Heart left ventricle (tissue), 16 donors: ENCODE results near the gene HYAL1. TPM values are rescaled to one million over a fixed set of nuclear protein-coding genes. Genes with fewer than 3 reads are reported as not detected.

Source experiments
- ATAC-seq, 4 donors: fragments of 200-7000 bp; cut with Tn5 transposase; one replicate each; pipeline ENCODE4 v1.9.1; 2020 to 2022; ENCODE audit warnings: moderate library complexity in 4 of 4, mild to moderate bottlenecking in 3 of 4, moderate number of reproducible peaks in 1 of 4
- DNase-seq, 5 donors: peaks; one replicate each; pipeline ENCODE4 v3.0.0-alpha.2; 2020
- H3K27ac ChIP-seq, 12 donors: fragments of 200-600 bp; sonication (generic) in 4 of 12; one replicate each; pipeline versions ENCODE4 v1.5.0 to v1.8.0; 2016 to 2022; ENCODE audit warnings: mild to moderate bottlenecking in 2 of 12
- H3K27me3 ChIP-seq, 9 donors: fragments of 200-600 bp; sonication (generic) in 2 of 9; one replicate each; pipeline versions ENCODE4 v1.5.1 to v1.8.0; 2016 to 2022; ENCODE audit warnings: mild to moderate bottlenecking in 3 of 9
- H3K36me3 ChIP-seq, 9 donors: fragments of 200-600 bp; sonication (generic) in 2 of 9; one replicate each; pipeline versions ENCODE4 v1.5.0 to v1.8.0; 2018 to 2022; ENCODE audit warnings: mild to moderate bottlenecking in 2 of 9
- H3K4me1 ChIP-seq, 12 donors: fragments of 200-600 bp; sonication (generic) in 4 of 12; one replicate each; pipeline versions ENCODE4 v1.5.0 to v1.8.0; 2016 to 2022; ENCODE audit warnings: mild to moderate bottlenecking in 3 of 12
- H3K4me3 ChIP-seq, 12 donors: fragments of 200-600 bp; sonication (generic) in 4 of 12; one replicate each; pipeline versions ENCODE4 v1.5.0 to v1.8.0; 2017 to 2022; ENCODE audit warnings: mild to moderate bottlenecking in 9 of 12, moderate library complexity in 4 of 12
- H3K9me3 ChIP-seq, 12 donors: fragments of 200-600 bp; sonication (generic) in 4 of 12; one replicate each; pipeline versions ENCODE4 v1.5.0 to v1.8.0; 2016 to 2022; ENCODE audit warnings: mild to moderate bottlenecking in 1 of 12
- POLR2A ChIP-seq, 2 donors: fragments of 450-650 bp; IDR thresholded peaks; one replicate each; pipeline ENCODE4 v1.6.1; 2017; ENCODE audit warnings: antibody characterized with exemption in 2 of 2, mild to moderate bottlenecking in 2 of 2, moderate library complexity in 2 of 2
- WGBS, 4 donors: extraction: QIAGEN DNeasy Blood & Tissue Kit in 2 of 4; methylation state at CpG; one replicate each; pipeline versions ENCODE4 v1.1.5 to v1.1.7; 2013 to 2018; 5-methylcytosine and 5-hydroxymethylcytosine counted together
- intact Hi-C, 10 donors: fragments of 100-400 bp; cut with DNase I; formaldehyde crosslinking; loops; one replicate each; pipeline versions ENCODE4 v1.11.1 to v1.14.2; 2022
- polyA plus RNA-seq, 2 donors: library from polyadenylated mRNA; stranded (reverse); fragments of 200-250 nt; gene quantifications; one replicate each; pipeline ENCODE4 v1.2.3, GENCODE V29; 2013
- total RNA-seq, 9 donors: library from RNA; depleted of rRNA in 2 of 9; stranded (reverse); fragments of >200 nt in 2 of 9; fragmentation: NEBNext Ultra II Directional in 3 of 9; extraction: Animal tissue kit (Norgen Biotek cat#: 25700) in 3 of 9; gene quantifications; one replicate each; pipeline versions ENCODE4 v1.1.0 to v1.2.4, GENCODE V29; 2016 to 2023
- TF ChIP-seq, protein P1 (sequence below), 12 donors: fragments of 200-600 bp; sonication (generic) in 4 of 12; IDR thresholded peaks; one replicate each; pipeline versions ENCODE4 v1.5.0 to v1.8.0; 2018 to 2022; ENCODE audit warnings: antibody characterized with exemption in 12 of 12, mild to moderate bottlenecking in 5 of 12
- donor health status: ischemic (EF 13 %, LVEDD 7.1; RV severe dilation, severe dysfunction).
- donor health status: healthy with polysubstance abuse.
- donor health status: DM: no; HTN: yes; CAD: no.
- donor health status: DM: no; HTN: no; CAD: no.
- donor health status: ischemic (EF 25% LVEDD 6.9; RV normal size, moderate dysfunction).
- donor health status: ischemic (EF 25% LVEDD 5.7; RV mildly dilated, moderate dysfunction).
- donor health status: healthy.
- donor health status: DM: yes; HTN: yes; CAD: no.
- donor health status: ischemic (EF 35%, LVEDD 5.7; RV mildly dilated, moderate dysfunction).
- donor health status: nonischemic (EF 11% LVEDD 7.7; RV severe dilation, severe dysfunction).
- donor health status: DM: yes; HTN: yes; CAD: no.
- donor health status: PGD.
- donor health status: ischemic (EF 29% LVEDD 5.4; RV normal size, mild dysfunction).
- donor health status: nonischemic (EF 23%, LVEDD 6.1; RV moderate dilation, normal function).

HYAL1 gene
- total and polyA plus RNA-seq, 11 donors: 36.9 to 99.7 (median 57.8) TPM

GRCh38 chr3:50255251-50255615, 48.1 kb downstream of the HYAL1 start:
- no peak for ATAC-seq
- Histone ChIP-seq H3K4me3 (peak overlapping the region in 2 of 12 donors; percentile 7 to 11), H3K4me1 (peaks cover 0 to 87% (median 62%) of the 10 kb centered on the region in 12 donors), H3K27ac (peak overlapping the region; percentile 69 to 99 (median 92)), H3K27me3 (no peaks in the 10 kb centered on the region), H3K36me3 (peaks cover 0 to 94% (median 56%) of the 10 kb centered on the region in 9 donors), H3K9me3 (peaks cover 0 to 6% (median 0%) of the 10 kb centered on the region in 12 donors)
- 63 to 85% (median 75%) methylated on average over 8 to 9 of the region's 9 CpGs for WGBS, 4 donors
- DNase-seq: no peak
- intact Hi-C loops: loop anchor here in 1 of 10 donors (10.0 kb wide), 1 partner anchor 70 kb away; the partner anchor contains the start of genes HYAL2 and TUSC2
- TF ChIP-seq, protein P1, sequence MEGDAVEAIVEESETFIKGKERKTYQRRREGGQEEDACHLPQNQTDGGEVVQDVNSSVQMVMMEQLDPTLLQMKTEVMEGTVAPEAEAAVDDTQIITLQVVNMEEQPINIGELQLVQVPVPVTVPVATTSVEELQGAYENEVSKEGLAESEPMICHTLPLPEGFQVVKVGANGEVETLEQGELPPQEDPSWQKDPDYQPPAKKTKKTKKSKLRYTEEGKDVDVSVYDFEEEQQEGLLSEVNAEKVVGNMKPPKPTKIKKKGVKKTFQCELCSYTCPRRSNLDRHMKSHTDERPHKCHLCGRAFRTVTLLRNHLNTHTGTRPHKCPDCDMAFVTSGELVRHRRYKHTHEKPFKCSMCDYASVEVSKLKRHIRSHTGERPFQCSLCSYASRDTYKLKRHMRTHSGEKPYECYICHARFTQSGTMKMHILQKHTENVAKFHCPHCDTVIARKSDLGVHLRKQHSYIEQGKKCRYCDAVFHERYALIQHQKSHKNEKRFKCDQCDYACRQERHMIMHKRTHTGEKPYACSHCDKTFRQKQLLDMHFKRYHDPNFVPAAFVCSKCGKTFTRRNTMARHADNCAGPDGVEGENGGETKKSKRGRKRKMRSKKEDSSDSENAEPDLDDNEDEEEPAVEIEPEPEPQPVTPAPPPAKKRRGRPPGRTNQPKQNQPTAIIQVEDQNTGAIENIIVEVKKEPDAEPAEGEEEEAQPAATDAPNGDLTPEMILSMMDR (IDR thresholded peaks at IDR 0.05): no peak
- TF ChIP-seq POLR2A (IDR thresholded peaks at IDR 0.05): no peak

GRCh38 chr3:50254577-50255250, 48.7 kb downstream of the HYAL1 start:
- peaks cover 0 to 90% (median 66%) of the 10 kb centered on the region in 12 donors for H3K4me1 ChIP-seq
- intact Hi-C loops: loop anchor here in 2 of 10 donors (5.0 to 10.0 kb wide), 2 partner anchors 48 to 70 kb away; partner anchors contain the start of genes HYAL1 (in 1 of the 2), HYAL2 (in 1 of the 2) and TUSC2 (in 1 of the 2)
- H3K4me3 ChIP-seq: peak overlapping the region in 2 of 12 donors; percentile 7 to 11
- WGBS, 4 donors: 60 to 65% (median 62%) methylated on average over 7 to 8 of the region's 8 CpGs
- H3K9me3 ChIP-seq: peaks cover 0 to 6% (median 0%) of the 10 kb centered on the region in 12 donors
- ATAC-seq (peak; percentile 50 to 84 (median 58)), DNase-seq (peak; percentile 78 to 88 (median 86))
- H3K27ac ChIP-seq: peak overlapping the region; percentile 82 to 99 (median 92)
- H3K36me3 ChIP-seq: peaks cover 0 to 98% (median 56%) of the 10 kb centered on the region in 9 donors
- no peaks in the 10 kb centered on the region for H3K27me3 ChIP-seq
- TF ChIP-seq POLR2A (IDR thresholded peaks at IDR 0.05): peak in 1 of 2 donors; percentile 38
- TF ChIP-seq, protein P1 (IDR thresholded peaks at IDR 0.05): no peak

DNA sequence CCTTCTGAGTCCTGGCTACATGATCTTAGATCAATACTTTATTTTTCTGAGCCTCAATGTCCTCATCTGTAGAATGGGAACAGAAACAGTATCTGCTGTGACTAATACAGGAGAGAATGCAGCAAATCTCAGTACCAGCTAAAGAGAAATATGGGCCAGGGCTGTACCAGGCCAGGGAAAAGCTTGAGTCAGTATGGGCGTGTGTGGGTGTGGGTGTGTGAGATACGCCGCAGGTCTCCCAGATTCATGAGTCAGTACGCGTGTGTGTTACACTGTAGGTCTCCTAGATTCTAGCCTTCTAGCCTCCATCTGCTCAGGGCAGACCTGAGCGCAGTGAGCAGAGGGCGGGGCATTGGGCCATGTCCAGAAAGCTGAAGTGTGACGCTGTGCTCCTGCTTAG, 52.2 kb downstream of the HYAL1 start:
- no peaks in the 10 kb centered on the region for H3K27me3 ChIP-seq

DNA sequence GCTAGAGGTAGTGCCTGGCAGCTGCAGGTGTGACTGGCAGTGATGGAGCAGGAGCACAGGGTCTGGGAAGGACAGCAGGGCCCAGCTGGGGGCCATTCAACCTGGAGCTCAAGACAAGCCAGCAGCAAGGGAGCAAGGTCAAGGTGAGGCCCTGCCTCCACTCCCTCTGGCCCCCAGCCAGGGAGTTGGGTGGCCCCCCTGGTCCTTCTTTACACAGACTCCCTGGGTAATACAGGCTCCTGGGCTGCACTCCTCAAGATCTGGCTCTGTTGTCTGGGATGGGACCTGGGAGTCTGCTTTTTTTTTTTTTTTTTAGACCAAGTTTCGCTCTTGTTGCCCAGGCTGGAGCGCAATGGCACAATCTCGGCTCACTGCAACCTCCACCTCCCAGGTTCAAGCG, 52.9 kb downstream of the HYAL1 start:
- DNase-seq: no peak
- Histone ChIP-seq H3K36me3 (peaks cover 0 to 84% (median 29%) of the 10 kb centered on the region in 9 donors), H3K4me1 (peaks cover 17 to 100% (median 91%) of the 10 kb centered on the region in 12 donors), H3K4me3 (no peak overlapping the region), H3K27ac (peak overlapping the region in 11 of 12 donors; percentile 85 to 99 (median 94)), H3K9me3 (no peaks in the 10 kb centered on the region), H3K27me3 (no peaks in the 10 kb centered on the region)
- WGBS, 4 donors: 87 to 97% (median 92%) methylated on average over 4 of the region's 4 CpGs
- intact Hi-C loops: loop anchor here in 2 of 10 donors (5.0 to 10.0 kb wide), 2 partner anchors 52 to 74 kb away; partner anchors contain the start of genes HYAL1 (in 1 of the 2), HYAL2 (in 1 of the 2) and TUSC2 (in 1 of the 2)
- TF ChIP-seq POLR2A (IDR thresholded peaks at IDR 0.05): no peak
- TF ChIP-seq, protein P1 (IDR thresholded peaks at IDR 0.05): no peak
- no peak for ATAC-seq

More for the DNA sequence above, 52.2 kb downstream of the HYAL1 start:
- peaks cover 0 to 87% (median 34%) of the 10 kb centered on the region in 9 donors for H3K36me3 ChIP-seq
- TF ChIP-seq POLR2A (IDR thresholded peaks at IDR 0.05): no peak
- intact Hi-C loops: loop anchor here in 2 of 10 donors (5.0 to 10.0 kb wide), 2 partner anchors 51 to 74 kb away; partner anchors contain the start of genes HYAL1 (in 1 of the 2), HYAL2 (in 1 of the 2) and TUSC2 (in 1 of the 2)
- 70 to 85% (median 76%) methylated on average over 7 to 8 of the region's 8 CpGs for WGBS, 4 donors
- ATAC-seq (no peak), DNase-seq (no peak)
- peak overlapping the region; percentile 37 to 99 (median 94) for H3K27ac ChIP-seq
- H3K4me1 ChIP-seq: peaks cover 17 to 98% (median 90%) of the 10 kb centered on the region in 12 donors
- no peaks in the 10 kb centered on the region for H3K9me3 ChIP-seq
- no peak overlapping the region for H3K4me3 ChIP-seq

Other genes with a start within 250 kb of the HYAL1 start
- 10 to 100 TPM; 37.4 to 77.3 (median 55.8) TPM for gene RBM5, start 214.7 kb downstream of the HYAL1 start, total RNA-seq
- 10 to 100 TPM; 32.5 to 50.2 TPM for gene RBM5, start 214.7 kb downstream of the HYAL1 start, polyA plus RNA-seq
- 10 to 100 TPM in 6 of 9 donors, 1 to 10 TPM in 3; 6.1 to 94.1 (median 11.3) TPM for gene SEMA3F, start 148.2 kb downstream of the HYAL1 start, total RNA-seq
- 10 to 100 TPM in 1 of 2 donors, 1 to 10 TPM in 1; 9.3 to 23.9 TPM for gene SEMA3F, start 148.2 kb downstream of the HYAL1 start, polyA plus RNA-seq
- under 1 TPM in 1 of 9 donors, not detected in 8; 0.40 TPM for gene GNAT1, start 112.0 kb downstream of the HYAL1 start, total RNA-seq
- not detected for gene GNAT1, start 112.0 kb downstream of the HYAL1 start, polyA plus RNA-seq
- 10 to 100 TPM in 3 of 9 donors, 1 to 10 TPM in 6; 3.6 to 14.8 (median 8.4) TPM for gene SLC38A3, start 98.3 kb downstream of the HYAL1 start, total RNA-seq
- 1 to 10 TPM; 1.0 to 8.8 TPM for gene SLC38A3, start 98.3 kb downstream of the HYAL1 start, polyA plus RNA-seq
- 100 to 1,000 TPM; 106 to 365 (median 140) TPM for gene GNAI2, start 67.4 kb downstream of the HYAL1 start, total RNA-seq
- 100 to 1,000 TPM in 1 of 2 donors, 10 to 100 TPM in 1; 93.2 to 180 TPM for gene GNAI2, start 67.4 kb downstream of the HYAL1 start, polyA plus RNA-seq
- gene SEMA3B, start 34.4 kb downstream of the HYAL1 start, total RNA-seq: 10 to 100 TPM; 12.9 to 60.1 (median 17.8) TPM
- 10 to 100 TPM; 21.1 to 37.5 TPM for gene SEMA3B, start 34.4 kb downstream of the HYAL1 start, polyA plus RNA-seq
- gene LSMEM2, start 24.5 kb downstream of the HYAL1 start, total RNA-seq: 10 to 100 TPM in 8 of 9 donors, 1 to 10 TPM in 1; 8.8 to 68.3 (median 31.5) TPM
- 10 to 100 TPM in 1 of 2 donors, 1 to 10 TPM in 1; 1.3 to 29.7 TPM for gene LSMEM2, start 24.5 kb downstream of the HYAL1 start, polyA plus RNA-seq
- gene IFRD2, start 11.1 kb downstream of the HYAL1 start, total RNA-seq: 10 to 100 TPM; 47.5 to 94.9 (median 61.4) TPM
- gene IFRD2, start 11.1 kb downstream of the HYAL1 start, polyA plus RNA-seq: 100 to 1,000 TPM in 1 of 2 donors, 10 to 100 TPM in 1; 80.5 to 106 TPM
- gene HYAL3, start 4.2 kb downstream of the HYAL1 start, total RNA-seq: 1 to 10 TPM; 1.0 to 3.2 (median 1.6) TPM
- 1 to 10 TPM; 2.1 to 3.1 TPM for gene HYAL3, start 4.2 kb downstream of the HYAL1 start, polyA plus RNA-seq
- gene NAA80, start 4.2 kb downstream of the HYAL1 start, total RNA-seq: 10 to 100 TPM in 4 of 9 donors, 1 to 10 TPM in 5; 8.0 to 13.9 (median 9.8) TPM
- 10 to 100 TPM in 1 of 2 donors, 1 to 10 TPM in 1; 5.0 to 10.4 TPM for gene NAA80, start 4.2 kb downstream of the HYAL1 start, polyA plus RNA-seq
- 100 to 1,000 TPM in 2 of 9 donors, 10 to 100 TPM in 7; 24.0 to 234 (median 48.5) TPM for gene HYAL2, start 19.2 kb upstream of the HYAL1 start, total RNA-seq
- 100 to 1,000 TPM in 1 of 2 donors, 10 to 100 TPM in 1; 52.2 to 119 TPM for gene HYAL2, start 19.2 kb upstream of the HYAL1 start, polyA plus RNA-seq
- 10 to 100 TPM; 24.5 to 34.9 (median 29.0) TPM for gene TUSC2, start 24.6 kb upstream of the HYAL1 start, total RNA-seq
- gene TUSC2, start 24.6 kb upstream of the HYAL1 start, polyA plus RNA-seq: 10 to 100 TPM; 27.6 to 68.1 TPM
- 10 to 100 TPM in 7 of 9 donors, 1 to 10 TPM in 2; 7.9 to 25.5 (median 11.4) TPM for gene RASSF1, start 37.3 kb upstream of the HYAL1 start, total RNA-seq
- gene RASSF1, start 37.3 kb upstream of the HYAL1 start, polyA plus RNA-seq: 10 to 100 TPM; 14.2 to 58.6 TPM
- gene ZMYND10, start 42.2 kb upstream of the HYAL1 start, total RNA-seq: 1 to 10 TPM in 2 of 9 donors, under 1 TPM in 2, not detected in 5; 0.49 to 1.4 (median 1.0) TPM
- under 1 TPM; 0.15 to 0.29 TPM for gene ZMYND10, start 42.2 kb upstream of the HYAL1 start, polyA plus RNA-seq
- 10 to 100 TPM; 12.0 to 18.4 (median 15.3) TPM for gene NPRL2, start 47.2 kb upstream of the HYAL1 start, total RNA-seq
- 10 to 100 TPM; 14.4 to 19.0 TPM for gene NPRL2, start 47.2 kb upstream of the HYAL1 start, polyA plus RNA-seq
- gene CYB561D2, start 47.3 kb upstream of the HYAL1 start, total RNA-seq: 10 to 100 TPM in 2 of 9 donors, 1 to 10 TPM in 7; 4.9 to 16.5 (median 7.8) TPM
- 10 to 100 TPM in 1 of 2 donors, 1 to 10 TPM in 1; 6.7 to 18.6 TPM for gene CYB561D2, start 47.3 kb upstream of the HYAL1 start, polyA plus RNA-seq
- 10 to 100 TPM; 20.5 to 56.4 (median 28.9) TPM for gene TMEM115, start 55.9 kb upstream of the HYAL1 start, total RNA-seq
- 10 to 100 TPM; 21.6 to 57.3 TPM for gene TMEM115, start 55.9 kb upstream of the HYAL1 start, polyA plus RNA-seq
- gene CACNA2D2, start 200.1 kb upstream of the HYAL1 start, total RNA-seq: 1 to 10 TPM in 8 of 9 donors, under 1 TPM in 1; 0.95 to 3.6 (median 2.7) TPM
- gene CACNA2D2, start 200.1 kb upstream of the HYAL1 start, polyA plus RNA-seq: 1 to 10 TPM in 1 of 2 donors, under 1 TPM in 1; 0.49 to 1.5 TPM